Activated CD8-positive, alpha-beta memory T cell treated with anti-CD3 and anti-CD28 coated beads for 36 hours (primary cell): ENCODE measurements around the gene AK4. TPM values are rescaled to one million over a fixed set of nuclear protein-coding genes. Genes with fewer than 3 reads are reported as not detected.
"Not testable (repeated sequence)": the region's sequence is repeated elsewhere in the genome, so short reads cannot be mapped to it uniquely, and the experiment has no call there.

Experiments used
- CTCF ChIA-PET: fragments of 350-600 bp; sonication (Branson Sonifier 250); formaldehyde crosslinking; loops from one replicate; lab custom pipeline; 2021; ENCODE audit warnings: antibody characterized with exemption; lab: Charles Lee
- POLR2A ChIA-PET: fragments of 350-600 bp; sonication (Branson Sonifier 250); formaldehyde crosslinking; loops from one replicate; lab custom pipeline; 2021; ENCODE audit warnings: antibody characterized with exemption; lab: Charles Lee
- total RNA-seq, 2 experiments: library from RNA; stranded (reverse); gene quantifications; one replicate each; pipeline ENCODE4 v1.2.3, GENCODE V29; 2021

Gene AK4
- total RNA-seq = 100 to 1,000 TPM; 125 to 126 TPM

- POLR2A ChIA-PET = interaction anchor here (1.1 kb wide), 1 partner anchor 82 kb away, joined by 4 read pairs; no protein-coding TSS in a partner anchor
- CTCF ChIA-PET = interaction anchor here (0.7 to 1.3 kb wide), 2 partner anchors 237 to 540 kb away, joined by 3 read pairs; no protein-coding TSS in a partner anchor
These were observed at the start of gene AK4 for GRCh38 chr1:65148178-65148547. Gene AK4, plus strand, starts transcription at chr1:65148203. Its CDS starts 205 bp downstream, at chr1:65148408.

GRCh38 chr1:65103807-65104206 lies 44.2 kb upstream of the AK4 start:
- POLR2A ChIA-PET = interaction anchor here (0.6 kb wide), 1 partner anchor 24 kb away, joined by 3 read pairs; no protein-coding TSS in a partner anchor
- CTCF ChIA-PET = no interaction called here

DNA sequence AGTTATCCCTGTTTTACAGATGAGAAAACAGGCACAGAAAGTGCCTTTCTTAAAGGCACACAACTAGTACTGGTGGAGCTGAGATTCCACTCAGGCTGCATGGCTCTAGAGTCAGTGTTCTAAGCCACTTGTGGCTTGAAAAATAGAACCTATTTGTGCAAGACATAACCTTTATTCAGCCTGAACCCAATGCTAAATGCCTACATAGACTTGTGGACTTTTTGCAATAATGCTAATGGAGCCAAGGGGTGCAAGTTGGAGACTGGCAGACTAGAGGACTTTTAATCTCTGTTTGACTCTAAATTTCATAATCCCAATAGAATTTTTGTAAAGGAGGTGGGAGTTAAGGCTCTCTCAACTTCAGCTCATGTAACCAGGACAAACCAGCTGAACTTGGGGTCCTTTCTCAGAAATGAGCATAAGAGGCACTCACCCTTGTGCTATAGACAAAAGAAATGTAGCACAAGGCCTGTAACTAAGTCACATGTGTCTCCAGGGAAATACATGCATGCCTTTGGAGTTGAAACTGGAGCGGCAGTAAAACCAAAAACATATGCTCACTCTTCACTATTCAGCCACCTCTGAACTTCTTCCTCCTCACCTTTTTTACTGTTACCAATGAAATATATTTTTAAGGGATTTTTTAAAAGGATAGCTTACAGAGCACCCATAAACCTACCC lies 43.0 kb upstream of the AK4 start:
- ChIA-PET POLR2A (no interaction called here), CTCF (interaction anchor here (1.0 kb wide), 1 partner anchor 582 kb away, joined by 3 read pairs; no protein-coding TSS in a partner anchor)

DNA sequence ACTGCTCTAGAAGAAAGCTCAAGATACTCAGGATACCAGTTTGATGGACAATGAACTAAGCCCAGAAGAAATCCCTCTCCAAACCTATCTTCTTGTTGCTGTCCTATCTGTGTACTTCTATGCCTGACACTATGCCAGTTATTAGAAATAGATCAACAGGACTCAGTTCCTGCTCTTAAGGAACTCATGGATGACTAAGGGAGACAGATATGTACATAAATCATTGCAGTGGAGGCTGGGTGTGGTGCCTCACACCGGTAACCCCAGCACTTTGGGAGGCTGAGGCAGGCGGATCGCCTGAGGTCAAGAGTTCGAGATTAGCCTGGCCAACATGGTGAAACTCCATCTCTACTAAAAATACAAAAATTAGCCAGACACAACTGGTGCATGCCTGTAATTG lies 42.4 kb upstream of the AK4 start:
- ChIA-PET POLR2A (no interaction called here), CTCF (interaction anchor here (1.0 kb wide), 1 partner anchor 582 kb away, joined by 3 read pairs; no protein-coding TSS in a partner anchor)

DNA sequence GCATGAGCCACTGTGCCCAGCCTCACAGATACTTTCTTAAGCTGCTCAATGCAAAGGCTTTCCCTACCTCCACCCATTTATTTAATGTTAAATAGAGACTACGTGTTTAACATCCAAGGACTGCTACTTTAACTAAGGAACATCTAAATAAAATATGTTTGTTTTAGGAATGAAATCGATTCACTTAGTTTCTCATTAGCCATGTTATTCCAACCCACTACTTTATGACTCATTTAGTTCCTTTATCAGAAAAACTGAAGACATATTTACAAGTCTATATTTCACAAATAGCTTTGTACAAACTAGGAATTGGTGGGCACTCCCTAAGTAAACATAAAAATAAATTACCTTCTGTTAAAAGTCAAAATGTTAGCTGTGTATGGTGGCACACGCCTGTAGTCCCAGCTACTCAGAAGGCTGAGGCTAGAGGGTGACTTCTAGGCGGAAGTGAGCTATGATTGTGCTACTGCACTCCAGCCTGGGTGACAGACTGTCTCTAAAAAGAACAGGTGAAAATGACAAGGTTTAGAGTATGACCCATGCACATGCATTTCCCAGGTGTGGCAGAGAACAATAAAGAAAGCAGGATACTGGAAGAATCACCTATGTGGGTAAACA lies 39.9 kb upstream of the AK4 start:
- CTCF ChIA-PET = no interaction called here
- POLR2A ChIA-PET = no interaction called here

GRCh38 chr1:65109487-65109886 lies 38.5 kb upstream of the AK4 start:
- POLR2A ChIA-PET = interaction anchor here (0.6 kb wide), 1 partner anchor 837 kb away, joined by 3 read pairs; no protein-coding TSS in a partner anchor
- CTCF ChIA-PET = interaction anchor here (0.6 to 0.7 kb wide), 2 partner anchors 156 to 369 kb away, joined by 3 read pairs; no protein-coding TSS in a partner anchor

DNA sequence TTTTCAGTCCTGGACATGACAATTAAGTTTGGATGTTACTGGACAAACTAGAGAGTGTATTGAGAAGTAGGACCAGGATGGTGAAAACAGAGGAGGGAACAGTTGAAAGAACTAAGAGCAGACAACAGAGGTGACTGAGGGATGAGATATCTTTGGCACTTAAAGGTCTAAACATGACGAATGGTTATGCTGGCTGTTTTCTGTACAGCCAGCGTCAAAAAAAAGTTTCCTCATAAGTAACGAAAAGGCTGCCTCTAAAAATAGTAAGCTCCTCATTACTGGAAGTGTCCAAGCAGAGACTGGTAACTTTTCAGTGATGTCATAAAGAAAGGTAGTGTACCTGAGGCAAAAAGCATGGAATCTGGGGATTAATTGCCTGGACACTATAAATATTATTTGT lies 35.2 kb upstream of the AK4 start:
- POLR2A ChIA-PET = no interaction called here
- CTCF ChIA-PET = no interaction called here

DNA sequence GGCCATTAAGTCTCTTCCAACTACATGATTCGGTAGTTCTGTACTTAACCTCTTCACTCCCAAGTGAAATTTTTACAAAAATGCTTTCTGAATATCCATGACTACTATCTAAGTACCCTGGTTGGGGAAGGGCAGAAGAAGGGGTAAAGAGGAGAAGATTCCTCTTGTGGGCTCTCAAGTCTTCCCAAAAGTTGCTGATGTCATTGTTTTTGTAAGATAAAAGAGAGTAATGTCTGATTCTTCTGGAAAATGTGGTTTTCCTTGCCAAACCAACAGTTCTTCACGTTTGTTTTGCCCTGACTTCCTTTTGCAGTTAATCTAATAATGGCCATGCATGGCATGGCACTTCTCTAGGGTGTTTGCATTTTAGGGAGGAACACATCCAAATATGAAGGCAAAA lies 34.7 kb upstream of the AK4 start:
- ChIA-PET CTCF (no interaction called here), POLR2A (no interaction called here)

GRCh38 chr1:65114322-65114721 lies 33.7 kb upstream of the AK4 start:
- POLR2A ChIA-PET = no interaction called here
- CTCF ChIA-PET = no interaction called here

GRCh38 chr1:65119951-65120350 lies 28.1 kb upstream of the AK4 start:
- POLR2A ChIA-PET = no interaction called here
- CTCF ChIA-PET = no interaction called here

- CTCF ChIA-PET = interaction anchor here (1.0 kb wide), 1 partner anchor 26 kb away, joined by 3 read pairs; no protein-coding TSS in a partner anchor
- POLR2A ChIA-PET = not testable (repeated sequence)
These were observed 18.9 kb upstream of the AK4 start for GRCh38 chr1:65129104-65129503.

- ChIA-PET CTCF (no interaction called here), POLR2A (no interaction called here)
These were observed 9.5 kb upstream of the AK4 start for GRCh38 chr1:65138524-65138923.

GRCh38 chr1:65139793-65140192 lies 8.2 kb upstream of the AK4 start:
- CTCF ChIA-PET, POLR2A ChIA-PET: not testable (repeated sequence)

GRCh38 chr1:65141394-65141793 lies 6.6 kb upstream of the AK4 start:
- CTCF ChIA-PET = no interaction called here

GRCh38 chr1:65141918-65142317 lies 6.1 kb upstream of the AK4 start:
- ChIA-PET POLR2A (no interaction called here), CTCF (no interaction called here)

More at GRCh38 chr1:65141394-65141793, 6.6 kb upstream of the AK4 start:
- POLR2A ChIA-PET = no interaction called here

GRCh38 chr1:65143112-65143658 lies 4.8 kb upstream of the AK4 start:
- POLR2A ChIA-PET, CTCF ChIA-PET: not testable (repeated sequence)

DNA sequence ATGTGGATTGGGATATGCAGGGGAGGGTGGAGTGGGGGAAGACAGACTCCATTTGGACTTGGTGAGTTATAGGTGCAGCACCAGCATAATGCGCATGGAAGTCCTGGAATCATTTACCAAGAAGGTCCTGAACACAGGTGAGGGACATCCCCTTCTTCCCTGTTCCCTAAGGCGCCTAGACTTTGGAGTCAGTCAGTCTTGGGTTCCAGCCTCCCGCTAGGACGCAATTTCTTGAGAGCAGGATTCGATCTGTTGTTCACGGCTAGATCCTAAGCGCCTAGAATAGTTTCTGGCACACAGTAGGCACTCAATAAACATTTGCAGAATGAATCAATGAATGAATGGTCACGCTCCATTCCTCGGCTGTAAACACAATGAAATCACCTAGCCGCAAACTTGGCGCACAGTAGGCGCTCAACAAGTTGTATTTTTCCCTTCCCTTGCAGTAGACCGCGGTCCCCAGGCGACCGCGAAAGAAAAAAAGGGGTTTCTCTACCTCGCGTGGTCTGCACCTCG lies 1.0 kb upstream of the AK4 start:
- ChIA-PET CTCF (no interaction called here), POLR2A (no interaction called here)

- POLR2A ChIA-PET = interaction anchor here (1.1 kb wide), 1 partner anchor 81 kb away, joined by 4 read pairs; no protein-coding TSS in a partner anchor
- CTCF ChIA-PET = interaction anchor here (0.7 kb wide), 1 partner anchor 238 kb away, joined by 3 read pairs; no protein-coding TSS in a partner anchor
These were observed 402 bp upstream of the AK4 start for GRCh38 chr1:65147424-65148177.
